ENCODE measurements around the gene FARS2. TPM values are rescaled to one million over a fixed set of nuclear protein-coding genes. Genes with fewer than 3 reads are reported as not detected.

FARS2 gene
- total and polyA plus RNA-seq, 9 of the 15 experiments (the other 6 are each of a cell fraction or from before 2014, with no cell fraction given) = 16.5 to 62.2 (median 27.0) TPM

DNA sequence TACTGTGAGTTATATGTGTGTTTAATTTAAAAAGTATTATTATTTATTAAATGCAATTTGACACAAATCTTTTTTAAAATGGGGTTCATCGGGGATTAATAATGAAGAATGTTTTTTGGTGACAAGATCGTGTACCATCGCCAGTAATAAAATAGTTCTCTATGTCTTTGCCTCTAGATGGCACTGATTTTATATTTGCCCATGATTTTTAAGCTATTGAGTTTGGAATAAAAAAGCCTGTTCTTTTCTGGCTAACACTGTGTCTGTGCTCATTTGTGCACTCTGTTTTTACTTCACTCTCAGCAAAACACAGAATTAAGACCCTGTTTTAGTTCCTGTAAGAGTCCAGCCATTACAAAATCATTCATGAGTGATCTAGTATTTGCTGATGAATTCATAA, 127.0 kb downstream of the FARS2 start:
- ATAC-seq (no peak), DNase-seq (ENCODE audit: extremely low read depth in 1 of 4, low spot score in 3 of 4) (no peak), FAIRE-seq (no peak)
- Histone ChIP-seq H3K9ac (ENCODE audit: insufficient read depth in 1 of 2, low read depth in 2 of 2, low read length in 2 of 2) (no peak overlapping the region), H2AFZ (ENCODE audit: low read depth, low read length) (no peak overlapping the region), H3K4me3 (no peak overlapping the region), H3K9me1 (ENCODE audit: control insufficient read depth, insufficient read depth, low read length) (no peaks in the 10 kb centered on the region), H3K4me2 (ENCODE audit: insufficient read depth, low read length) (no peak overlapping the region), H3K4me1 (replicated peaks in 1 of 2; ENCODE audit: control insufficient read depth in 2 of 2, insufficient read depth in 2 of 2, low read length in 2 of 2) (no peaks in the 10 kb centered on the region; a peak in 1 of 5 replicates), H3K36me3 (ENCODE audit: control insufficient read depth, insufficient read depth, low read length) (no peaks in the 10 kb centered on the region), H4K20me1 (replicated peaks; ENCODE audit: control insufficient read depth, insufficient read depth, low read length) (no peaks in the 10 kb centered on the region; the same call in 1 of the 2 replicates), H3K79me2 (ENCODE audit: control insufficient read depth, insufficient read depth, low read length) (no peaks in the 10 kb centered on the region), H3K27ac (ENCODE audit: extremely low read depth, low read depth, low read length) (no peak overlapping the region), H3K27me3 (ENCODE audit: control insufficient read depth in 2 of 2, insufficient read depth in 2 of 2, low read length in 2 of 2) (no peaks in the 10 kb centered on the region), H3K9me3 (replicated peaks; ENCODE audit: control insufficient read depth, insufficient read depth, low read depth, low read length) (no peaks in the 10 kb centered on the region)
- TF ChIP-seq U2AF2 (optimal IDR thresholded peaks at IDR 0.05; ENCODE audit: low read depth, low read length) (no peak), CHD1 (IDR thresholded peaks at IDR 0.05; ENCODE audit: low read length) (no peak), NCOA1 (IDR thresholded peaks at IDR 0.05; ENCODE audit: low read depth) (no peak), GABPB1 (CRISPR knock-in tag; IDR thresholded peaks at IDR 0.05) (no peak)
- TF ChIP-seq, protein P1, sequence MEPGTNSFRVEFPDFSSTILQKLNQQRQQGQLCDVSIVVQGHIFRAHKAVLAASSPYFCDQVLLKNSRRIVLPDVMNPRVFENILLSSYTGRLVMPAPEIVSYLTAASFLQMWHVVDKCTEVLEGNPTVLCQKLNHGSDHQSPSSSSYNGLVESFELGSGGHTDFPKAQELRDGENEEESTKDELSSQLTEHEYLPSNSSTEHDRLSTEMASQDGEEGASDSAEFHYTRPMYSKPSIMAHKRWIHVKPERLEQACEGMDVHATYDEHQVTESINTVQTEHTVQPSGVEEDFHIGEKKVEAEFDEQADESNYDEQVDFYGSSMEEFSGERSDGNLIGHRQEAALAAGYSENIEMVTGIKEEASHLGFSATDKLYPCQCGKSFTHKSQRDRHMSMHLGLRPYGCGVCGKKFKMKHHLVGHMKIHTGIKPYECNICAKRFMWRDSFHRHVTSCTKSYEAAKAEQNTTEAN (CRISPR knock-in tag; IDR thresholded peaks at IDR 0.05) = no peak
- TF ChIP-seq, protein P2, sequence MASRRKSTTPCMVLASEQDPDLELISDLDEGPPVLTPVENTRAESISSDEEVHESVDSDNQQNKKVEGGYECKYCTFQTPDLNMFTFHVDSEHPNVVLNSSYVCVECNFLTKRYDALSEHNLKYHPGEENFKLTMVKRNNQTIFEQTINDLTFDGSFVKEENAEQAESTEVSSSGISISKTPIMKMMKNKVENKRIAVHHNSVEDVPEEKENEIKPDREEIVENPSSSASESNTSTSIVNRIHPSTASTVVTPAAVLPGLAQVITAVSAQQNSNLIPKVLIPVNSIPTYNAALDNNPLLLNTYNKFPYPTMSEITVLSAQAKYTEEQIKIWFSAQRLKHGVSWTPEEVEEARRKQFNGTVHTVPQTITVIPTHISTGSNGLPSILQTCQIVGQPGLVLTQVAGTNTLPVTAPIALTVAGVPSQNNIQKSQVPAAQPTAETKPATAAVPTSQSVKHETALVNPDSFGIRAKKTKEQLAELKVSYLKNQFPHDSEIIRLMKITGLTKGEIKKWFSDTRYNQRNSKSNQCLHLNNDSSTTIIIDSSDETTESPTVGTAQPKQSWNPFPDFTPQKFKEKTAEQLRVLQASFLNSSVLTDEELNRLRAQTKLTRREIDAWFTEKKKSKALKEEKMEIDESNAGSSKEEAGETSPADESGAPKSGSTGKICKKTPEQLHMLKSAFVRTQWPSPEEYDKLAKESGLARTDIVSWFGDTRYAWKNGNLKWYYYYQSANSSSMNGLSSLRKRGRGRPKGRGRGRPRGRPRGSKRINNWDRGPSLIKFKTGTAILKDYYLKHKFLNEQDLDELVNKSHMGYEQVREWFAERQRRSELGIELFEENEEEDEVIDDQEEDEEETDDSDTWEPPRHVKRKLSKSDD (conservative IDR thresholded peaks at IDR 0.05; ENCODE audit: low read length) = no peak
- TF ChIP-seq, protein P3, sequence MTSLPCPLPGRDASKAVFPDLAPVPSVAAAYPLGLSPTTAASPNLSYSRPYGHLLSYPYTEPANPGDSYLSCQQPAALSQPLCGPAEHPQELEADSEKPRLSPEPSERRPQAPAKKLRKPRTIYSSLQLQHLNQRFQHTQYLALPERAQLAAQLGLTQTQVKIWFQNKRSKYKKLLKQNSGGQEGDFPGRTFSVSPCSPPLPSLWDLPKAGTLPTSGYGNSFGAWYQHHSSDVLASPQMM (CRISPR knock-in tag; IDR thresholded peaks at IDR 0.05) = no peak
- WGBS (ENCODE audit: insufficient coverage, low coverage, missing lambda C conversion rate) = 29% methylated on average over 3 of the region's 3 CpGs
- in situ Hi-C loops (cut with MboI) (no loop called here), intact Hi-C loops (cut with micrococcal nuclease) (no loop called here)
- POLR2A ChIA-PET = interaction anchor here (1.4 kb wide), 1 partner anchor 10 kb away, joined by 3 read pairs; no protein-coding TSS in a partner anchor
- BruUV-seq (replicated peaks) = no TSS peak
- CTCF ChIA-PET (ENCODE audit: low intra/inter-chr PET ratio) = no interaction called here
